Fibroblast of mammary gland (primary cell): ENCODE data around the gene MAP3K20.

Experiments used
- DNase-seq: peaks from one replicate; pipeline ENCODE4 v3.0.0-alpha.2; 2010; ENCODE audit warnings: low read depth
- H3K4me3 ChIP-seq: 2 replicates; pipeline ENCODE4 v1.5.1; 2011; ENCODE audit warnings: low read depth, mild to moderate bottlenecking, low read length, moderate library complexity; ENCODE audit not compliant: control insufficient read depth
- TF ChIP-seq, protein P1 (sequence below): conservative IDR thresholded peaks from 2 replicates; pipeline ENCODE4 v1.5.1; 2011; ENCODE audit warnings: low read depth, low read length, inconsistent platforms; ENCODE audit not compliant: control insufficient read depth, insufficient read depth

Gene MAP3K20

DNA sequence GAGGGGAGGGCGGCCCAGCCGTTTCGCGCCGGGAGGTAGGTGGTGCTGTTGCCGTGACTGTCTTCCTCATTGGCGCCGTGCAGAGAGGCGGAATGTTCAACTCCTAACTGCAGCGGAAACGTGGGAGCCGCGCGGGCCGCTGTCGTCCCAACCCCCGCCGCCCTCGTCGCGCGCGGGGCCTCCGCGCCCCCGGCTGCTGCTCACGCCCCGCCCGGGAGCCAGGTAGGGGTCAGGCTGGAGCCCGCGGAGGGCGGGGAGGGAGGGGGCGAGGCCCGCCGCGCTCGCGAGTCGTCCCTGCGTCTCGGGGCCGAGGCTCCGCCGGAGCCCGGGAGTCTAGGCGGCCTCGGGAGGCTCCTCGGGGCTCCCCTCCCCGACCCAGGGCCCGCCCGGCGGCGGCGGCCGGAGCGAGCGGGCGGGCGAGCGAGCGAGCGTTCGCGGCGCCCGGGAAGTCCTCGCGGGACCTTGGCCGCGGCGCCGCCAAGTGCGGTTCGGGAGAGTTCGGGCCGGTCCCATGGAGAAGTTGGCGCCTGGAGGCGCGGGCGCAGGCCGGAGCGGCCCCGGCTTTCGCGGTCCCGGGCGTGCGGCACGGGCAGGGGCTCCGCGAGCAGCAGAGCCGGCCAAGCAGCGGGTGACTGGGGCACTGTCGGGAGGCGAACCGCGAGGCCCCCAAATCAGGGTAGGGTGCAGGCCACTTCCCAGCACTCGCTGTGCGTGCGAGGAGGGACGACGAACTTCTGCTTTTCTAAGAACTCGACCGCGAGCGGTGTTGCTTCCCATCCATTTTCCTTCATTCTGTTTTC lies at the start of gene MAP3K20:
TSS of gene MAP3K20 (plus strand) at position 66 of the 800 bp plus-strand sequence. CDS start 15,186 bp downstream, outside the sequence.
- H3K4me3 ChIP-seq, result peak within 1 kb of the TSS; percentile 81
- peak; percentile 67 for DNase-seq
- TF ChIP-seq, protein P1, sequence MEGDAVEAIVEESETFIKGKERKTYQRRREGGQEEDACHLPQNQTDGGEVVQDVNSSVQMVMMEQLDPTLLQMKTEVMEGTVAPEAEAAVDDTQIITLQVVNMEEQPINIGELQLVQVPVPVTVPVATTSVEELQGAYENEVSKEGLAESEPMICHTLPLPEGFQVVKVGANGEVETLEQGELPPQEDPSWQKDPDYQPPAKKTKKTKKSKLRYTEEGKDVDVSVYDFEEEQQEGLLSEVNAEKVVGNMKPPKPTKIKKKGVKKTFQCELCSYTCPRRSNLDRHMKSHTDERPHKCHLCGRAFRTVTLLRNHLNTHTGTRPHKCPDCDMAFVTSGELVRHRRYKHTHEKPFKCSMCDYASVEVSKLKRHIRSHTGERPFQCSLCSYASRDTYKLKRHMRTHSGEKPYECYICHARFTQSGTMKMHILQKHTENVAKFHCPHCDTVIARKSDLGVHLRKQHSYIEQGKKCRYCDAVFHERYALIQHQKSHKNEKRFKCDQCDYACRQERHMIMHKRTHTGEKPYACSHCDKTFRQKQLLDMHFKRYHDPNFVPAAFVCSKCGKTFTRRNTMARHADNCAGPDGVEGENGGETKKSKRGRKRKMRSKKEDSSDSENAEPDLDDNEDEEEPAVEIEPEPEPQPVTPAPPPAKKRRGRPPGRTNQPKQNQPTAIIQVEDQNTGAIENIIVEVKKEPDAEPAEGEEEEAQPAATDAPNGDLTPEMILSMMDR, result peak; percentile 22

DNA sequence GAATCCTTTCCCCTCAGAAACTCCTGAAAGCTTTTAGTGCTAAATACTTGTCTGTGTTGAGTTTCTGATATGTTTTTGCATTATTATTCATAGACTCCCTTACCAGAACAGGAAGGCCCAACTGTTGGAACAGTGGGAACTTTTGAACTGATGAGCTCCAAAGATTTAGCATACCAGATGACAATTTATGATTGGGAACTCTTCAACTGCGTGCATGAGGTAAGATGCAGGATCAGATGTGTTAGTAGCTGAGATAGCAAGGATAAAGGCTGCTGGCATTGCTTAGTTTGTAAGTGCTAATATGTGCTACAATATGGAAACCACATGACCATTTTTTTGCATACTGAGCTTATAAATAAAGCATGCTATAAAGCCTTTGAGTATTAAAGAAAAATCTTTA lies 49.2 kb upstream of the MAP3K20 start:
- no peak overlapping the region for H3K4me3 ChIP-seq
- no peak for DNase-seq
- TF ChIP-seq, protein P1, result no peak

DNA sequence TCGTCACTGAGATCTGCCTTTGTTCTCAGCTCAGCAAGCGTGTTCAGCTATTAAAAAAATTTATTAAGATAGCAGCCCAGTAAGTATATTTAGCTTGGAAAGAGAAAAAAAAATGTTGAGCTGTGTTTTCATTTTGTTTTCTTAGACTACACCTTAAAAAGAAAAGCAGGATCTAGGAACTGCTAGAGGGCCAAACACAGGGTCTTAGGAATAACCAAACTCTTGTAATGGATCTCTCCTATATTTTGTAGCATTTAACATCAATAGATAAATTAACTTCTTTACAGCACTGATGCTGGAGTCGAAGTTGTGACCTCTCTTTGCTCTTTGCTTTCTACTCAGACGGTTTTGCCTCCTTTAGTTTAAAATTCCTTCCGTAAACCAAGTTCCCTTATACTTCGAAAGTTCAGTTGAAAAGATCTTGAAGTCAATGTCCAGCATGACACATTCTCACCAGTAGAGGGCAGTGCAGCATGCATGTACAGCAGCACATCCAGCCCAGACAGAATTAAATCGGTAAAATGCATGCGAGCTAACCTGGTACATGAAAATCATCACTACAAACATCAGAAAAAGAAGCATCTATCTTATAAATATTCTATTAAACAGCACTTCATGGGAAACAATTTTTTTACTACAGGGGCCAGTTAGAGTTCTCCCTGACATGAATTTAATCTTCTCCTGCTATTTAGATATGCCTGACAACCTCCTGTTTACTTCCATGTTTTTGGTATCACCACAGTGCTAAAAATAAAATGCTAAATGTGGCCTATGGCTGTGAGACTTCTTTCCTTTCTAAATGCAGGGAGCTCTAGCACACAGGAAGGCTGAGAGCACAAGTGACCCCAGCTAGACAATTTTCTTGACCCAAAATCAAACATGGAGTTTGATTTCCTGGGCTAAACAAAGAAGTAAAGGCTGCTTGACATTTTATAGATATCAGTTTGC lies 48.2 kb upstream of the MAP3K20 start:
- no peak overlapping the region for H3K4me3 ChIP-seq
- DNase-seq, result peak; percentile 93
- TF ChIP-seq, protein P1, result peak; percentile 97

DNA sequence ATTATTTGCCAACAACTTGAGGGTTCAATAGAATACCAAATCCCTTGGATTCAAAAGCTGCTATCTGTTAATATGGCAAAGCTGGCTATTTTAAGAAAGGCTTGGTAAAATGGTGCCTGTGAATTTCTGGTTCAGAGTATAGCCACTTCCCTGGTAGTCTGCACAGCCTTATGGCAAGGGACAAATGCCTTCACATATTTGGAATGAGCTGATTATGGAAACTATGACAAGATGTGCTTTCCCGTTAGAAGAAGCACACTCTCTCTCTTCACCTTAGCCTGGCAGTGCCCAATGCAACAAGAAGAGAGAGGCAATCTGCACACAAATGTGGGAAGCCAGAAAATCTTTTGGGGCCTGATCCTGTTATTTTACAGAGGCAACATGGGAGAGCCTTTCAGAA lies 47.5 kb upstream of the MAP3K20 start:
- TF ChIP-seq, protein P1, result no peak
- no peak for DNase-seq
- H3K4me3 ChIP-seq, result no peak overlapping the region

- H3K4me3 ChIP-seq, result no peak overlapping the region
- DNase-seq, result peak; percentile 29
- TF ChIP-seq, protein P1, result no peak
These were observed 47.0 kb upstream of the MAP3K20 start for GRCh38 chr2:173028671-173029070.

- DNase-seq, result no peak
- H3K4me3 ChIP-seq, result no peak overlapping the region
- TF ChIP-seq, protein P1, result no peak
These were observed 44.8 kb upstream of the MAP3K20 start for GRCh38 chr2:173030561-173031490.
